Skeletal muscle tissue (tissue), 4 donors: Measurements from ENCODE around the gene PCNT. TPM values are rescaled to one million over a fixed set of nuclear protein-coding genes. Genes with fewer than 3 reads are reported as not detected.
"Not testable (repeated sequence)": the region's sequence is repeated elsewhere in the genome, so short reads cannot be mapped to it uniquely, and the experiment has no call there.

Experiments used
- H3K27ac ChIP-seq: one replicate; pipeline ENCODE4 v1.7.0; 2013; ENCODE audit warnings: mild to moderate bottlenecking, low read depth, low read length, inconsistent platforms
- H3K27me3 ChIP-seq, 3 donors: one replicate each; pipeline ENCODE4 v1.7.0; 2013; ENCODE audit warnings: low read length in 3 of 3; ENCODE audit not compliant: control insufficient read depth in 3 of 3, insufficient read depth in 3 of 3
- H3K36me3 ChIP-seq, 3 donors: one replicate each; pipeline ENCODE4 v1.7.0; 2013; ENCODE audit warnings: low read length in 3 of 3; ENCODE audit not compliant: control insufficient read depth in 3 of 3, insufficient read depth in 3 of 3
- H3K4me1 ChIP-seq, 3 donors: one replicate each; pipeline ENCODE4 v1.7.0; 2013; ENCODE audit warnings: low read length in 3 of 3, mild to moderate bottlenecking in 3 of 3; ENCODE audit not compliant: control insufficient read depth in 3 of 3, insufficient read depth in 3 of 3
- H3K4me3 ChIP-seq, 3 donors: one replicate each; pipeline ENCODE4 v1.7.0; 2013; ENCODE audit warnings: low read length in 3 of 3
- H3K9ac ChIP-seq, 3 donors: one replicate each; pipeline ENCODE4 v1.7.0; 2013; ENCODE audit warnings: low read length in 3 of 3, mild to moderate bottlenecking in 3 of 3, moderate library complexity in 2 of 3, low read depth in 1 of 3
- H3K9me3 ChIP-seq, 3 donors: one replicate each; pipeline ENCODE4 v1.7.0; 2013; ENCODE audit warnings: low read length in 3 of 3; ENCODE audit not compliant: control insufficient read depth in 3 of 3
- total RNA-seq: library from RNA; depleted of rRNA; stranded (reverse); fragments of >200 nt; gene quantifications from one replicate; pipeline ENCODE4 v1.2.3, GENCODE V29; 2014
- donor health status: Osteomylitis.

Gene PCNT
- total RNA-seq, 1 donor from 2014 or later: 42.8 TPM

DNA sequence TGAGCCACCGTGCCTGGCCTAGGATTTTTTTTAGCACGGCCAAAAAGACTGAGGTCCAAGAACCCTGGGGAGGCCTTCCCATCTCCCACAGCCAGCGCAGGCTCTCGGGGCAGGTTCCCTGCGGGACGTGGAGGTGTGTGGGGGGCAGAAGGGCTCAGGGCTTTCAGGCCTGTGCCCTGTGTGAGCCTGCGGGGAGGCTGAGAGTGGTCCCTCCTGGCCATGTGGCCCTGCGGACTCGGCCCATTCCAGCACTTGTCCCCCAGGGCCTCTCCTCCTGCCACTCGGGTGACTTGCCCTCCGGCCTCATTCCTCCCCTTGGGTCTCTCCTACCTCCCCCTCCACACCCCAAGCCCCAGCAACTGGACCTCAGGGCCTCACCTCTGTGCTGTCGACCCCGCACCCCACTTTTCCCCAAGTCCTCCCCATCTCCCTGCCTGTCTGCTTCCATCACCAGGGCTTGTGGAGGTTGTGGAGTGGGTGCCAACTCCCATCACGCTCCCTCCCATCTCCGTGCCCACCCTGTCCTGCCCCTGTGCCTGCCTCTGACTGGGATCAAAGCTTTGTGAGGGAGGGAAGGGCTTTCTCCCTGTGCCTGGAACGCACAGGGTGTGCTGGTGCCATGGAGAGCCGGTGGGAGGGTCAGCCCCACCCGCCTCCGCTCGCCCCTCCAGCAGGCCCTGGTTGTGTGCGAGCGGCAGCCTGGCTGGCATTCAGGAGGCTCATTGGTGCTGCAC is 102.5 kb downstream of the PCNT start:
- Histone ChIP-seq H3K4me1 (no peaks in the 10 kb centered on the region), H3K27ac (no peak overlapping the region), H3K9ac (no peak overlapping the region), H3K4me3 (no peak overlapping the region), H3K36me3 (peaks cover 68 to 86% (median 81%) of the 10 kb centered on the region in 3 donors), H3K9me3 (no peaks in the 10 kb centered on the region), H3K27me3 (no peaks in the 10 kb centered on the region)

DNA sequence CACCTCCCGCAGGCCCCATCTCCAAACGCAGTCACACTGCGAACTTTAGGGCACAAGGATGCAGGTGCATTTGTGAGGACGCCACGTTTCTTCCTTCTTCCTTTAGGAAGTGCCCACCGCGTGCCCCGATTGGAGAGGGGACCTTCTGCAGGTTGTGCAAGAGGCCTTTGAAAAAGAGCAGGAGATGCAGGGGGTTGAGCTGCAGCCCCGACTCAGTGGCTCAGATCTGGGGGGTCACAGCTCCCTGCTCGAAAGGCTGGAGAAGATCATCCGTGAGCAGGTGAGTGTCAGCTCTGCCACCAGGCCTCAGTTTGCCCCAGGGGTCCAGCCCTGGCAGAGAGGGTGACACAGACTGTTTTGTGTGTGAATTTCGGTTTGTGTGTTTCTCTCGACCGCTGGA is 103.6 kb downstream of the PCNT start:
- H3K4me1 ChIP-seq: no peaks in the 10 kb centered on the region
- no peak overlapping the region for H3K27ac ChIP-seq
- peak overlapping the region in 1 of 3 donors; percentile 8 for H3K9ac ChIP-seq
- no peaks in the 10 kb centered on the region for H3K27me3 ChIP-seq
- H3K4me3 ChIP-seq: no peak overlapping the region
- no peaks in the 10 kb centered on the region for H3K9me3 ChIP-seq
- H3K36me3 ChIP-seq: peaks cover 67 to 86% (median 81%) of the 10 kb centered on the region in 3 donors

DNA sequence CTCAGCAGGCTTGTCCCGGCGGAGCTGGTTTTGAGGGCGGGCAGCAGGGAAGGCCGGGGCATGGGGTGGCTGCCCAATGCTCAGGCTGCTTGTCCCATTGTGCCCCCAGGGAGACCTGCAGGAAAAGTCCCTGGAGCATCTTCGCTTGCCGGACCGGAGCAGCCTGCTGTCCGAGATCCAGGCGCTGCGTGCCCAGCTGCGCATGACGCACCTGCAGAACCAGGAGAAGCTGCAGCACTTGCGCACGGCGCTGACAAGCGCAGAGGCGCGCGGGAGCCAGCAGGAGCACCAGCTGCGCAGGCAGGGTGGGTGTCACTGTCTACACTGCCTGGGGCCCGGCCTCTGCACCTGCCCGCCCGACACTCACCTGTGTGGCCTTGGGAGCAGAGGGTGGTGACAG is 104.3 kb downstream of the PCNT start:
- no peak overlapping the region for H3K4me3 ChIP-seq
- H3K27me3 ChIP-seq: no peaks in the 10 kb centered on the region
- H3K4me1 ChIP-seq: no peaks in the 10 kb centered on the region
- H3K27ac ChIP-seq: no peak overlapping the region
- no peak overlapping the region for H3K9ac ChIP-seq
- peaks cover 66 to 85% (median 81%) of the 10 kb centered on the region in 3 donors for H3K36me3 ChIP-seq
- H3K9me3 ChIP-seq: no peaks in the 10 kb centered on the region

DNA sequence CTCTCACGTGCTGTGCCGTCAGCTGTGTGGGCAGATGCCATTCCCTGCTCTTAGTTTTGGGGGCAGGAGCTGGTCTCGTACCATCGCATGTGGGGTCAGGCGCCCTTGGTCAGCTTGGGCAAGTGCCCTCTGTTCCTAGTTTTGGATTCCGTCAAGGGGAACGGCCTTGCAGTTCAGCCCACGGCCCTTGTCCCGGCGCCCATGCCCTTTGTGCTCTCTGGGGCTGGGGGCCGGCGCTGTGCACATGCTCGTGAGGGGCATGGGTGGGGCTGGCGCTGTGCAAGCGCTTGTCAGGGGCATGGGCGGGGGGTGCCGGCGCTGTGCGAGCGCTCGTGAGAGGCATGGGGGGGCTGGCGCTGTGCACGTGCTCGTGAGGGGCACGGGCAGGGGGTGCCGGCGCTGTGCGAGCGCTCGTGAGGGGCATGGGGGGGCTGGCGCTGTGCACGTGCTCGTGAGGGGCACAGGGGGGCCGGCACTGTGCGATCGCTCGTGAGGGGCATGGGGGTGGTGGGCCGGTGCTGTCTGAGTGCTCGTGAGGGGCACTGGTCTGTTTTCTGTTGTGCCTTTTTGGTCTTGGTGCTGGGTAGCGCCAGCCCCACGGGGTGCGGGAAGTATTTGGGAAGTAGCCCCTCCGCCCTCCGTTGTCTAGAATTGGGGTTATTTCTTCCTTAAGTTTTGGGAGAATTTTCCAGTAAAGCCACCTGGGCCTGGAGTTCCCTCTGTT is 105.2 kb downstream of the PCNT start:
- H3K9ac ChIP-seq: no peak overlapping the region
- H3K27ac ChIP-seq: no peak overlapping the region
- no peak overlapping the region for H3K4me3 ChIP-seq
- H3K27me3 ChIP-seq: no peaks in the 10 kb centered on the region
- no peaks in the 10 kb centered on the region for H3K9me3 ChIP-seq
- H3K4me1 ChIP-seq: no peaks in the 10 kb centered on the region
- peaks cover 70 to 88% (median 84%) of the 10 kb centered on the region in 3 donors for H3K36me3 ChIP-seq

DNA sequence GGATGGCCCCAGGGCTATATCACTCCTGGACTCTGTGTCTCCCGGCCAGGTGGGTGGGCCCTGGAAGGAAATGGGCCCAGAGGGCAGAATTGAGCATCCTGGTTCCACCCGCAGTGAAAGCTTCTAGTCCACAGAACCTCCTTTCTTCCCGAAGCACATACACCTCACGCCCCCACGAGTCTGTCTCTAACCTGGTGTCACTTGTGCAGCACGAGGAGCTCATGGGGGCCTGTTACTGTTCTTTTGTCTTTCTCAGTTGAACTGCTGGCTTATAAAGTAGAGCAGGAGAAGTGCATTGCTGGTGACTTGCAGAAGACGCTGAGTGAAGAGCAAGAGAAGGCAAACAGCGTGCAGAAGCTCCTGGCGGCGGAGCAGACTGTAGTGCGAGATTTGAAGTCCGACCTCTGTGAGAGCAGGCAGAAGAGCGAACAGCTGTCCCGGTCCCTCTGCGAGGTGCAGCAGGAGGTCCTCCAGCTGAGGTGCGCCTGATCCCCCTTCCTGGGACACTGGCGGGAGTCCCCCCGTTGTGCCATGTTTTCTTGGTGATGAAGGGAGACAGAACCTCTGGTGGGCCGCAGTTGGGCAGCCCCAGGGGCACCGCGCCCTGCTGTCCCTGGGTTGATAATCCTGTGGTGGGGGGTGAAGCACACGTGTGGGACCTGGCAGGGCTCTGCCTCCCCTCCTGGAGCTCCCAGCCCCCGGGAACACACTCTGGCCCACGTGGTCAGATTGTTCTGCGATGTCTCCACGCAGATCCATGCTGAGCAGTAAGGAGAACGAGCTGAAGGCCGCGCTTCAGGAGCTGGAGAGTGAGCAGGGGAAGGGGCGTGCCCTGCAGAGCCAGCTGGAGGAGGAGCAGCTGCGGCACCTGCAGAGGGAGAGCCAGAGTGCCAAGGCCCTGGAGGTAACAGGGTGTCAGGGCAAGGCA is 106.1 kb downstream of the PCNT start:
- no peak overlapping the region for H3K9ac ChIP-seq

DNA sequence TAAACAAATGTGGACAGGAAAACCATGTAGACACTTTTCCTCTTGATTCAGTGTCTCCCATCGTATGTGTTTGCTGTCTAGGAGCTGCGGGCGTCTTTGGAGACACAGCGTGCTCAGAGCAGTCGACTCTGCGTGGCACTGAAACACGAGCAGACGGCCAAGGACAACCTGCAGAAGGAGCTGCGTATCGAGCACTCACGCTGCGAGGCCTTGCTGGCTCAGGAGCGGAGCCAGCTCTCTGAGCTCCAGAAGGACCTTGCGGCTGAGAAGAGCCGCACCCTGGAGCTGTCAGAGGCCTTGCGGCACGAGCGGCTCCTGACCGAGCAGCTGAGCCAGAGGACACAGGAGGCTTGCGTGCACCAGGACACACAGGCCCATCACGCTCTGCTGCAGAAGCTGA is 107.5 kb downstream of the PCNT start:
- no peak overlapping the region for H3K9ac ChIP-seq
- peaks cover 72 to 86% (median 82%) of the 10 kb centered on the region in 3 donors for H3K36me3 ChIP-seq
- H3K4me1 ChIP-seq: no peaks in the 10 kb centered on the region

More for the DNA sequence above, 106.1 kb downstream of the PCNT start:
- H3K9me3 ChIP-seq: no peaks in the 10 kb centered on the region
- peaks cover 75 to 90% (median 87%) of the 10 kb centered on the region in 3 donors for H3K36me3 ChIP-seq
- H3K4me1 ChIP-seq: no peaks in the 10 kb centered on the region
- H3K27me3 ChIP-seq: no peaks in the 10 kb centered on the region
- no peak overlapping the region for H3K27ac ChIP-seq
- H3K4me3 ChIP-seq: no peak overlapping the region

DNA sequence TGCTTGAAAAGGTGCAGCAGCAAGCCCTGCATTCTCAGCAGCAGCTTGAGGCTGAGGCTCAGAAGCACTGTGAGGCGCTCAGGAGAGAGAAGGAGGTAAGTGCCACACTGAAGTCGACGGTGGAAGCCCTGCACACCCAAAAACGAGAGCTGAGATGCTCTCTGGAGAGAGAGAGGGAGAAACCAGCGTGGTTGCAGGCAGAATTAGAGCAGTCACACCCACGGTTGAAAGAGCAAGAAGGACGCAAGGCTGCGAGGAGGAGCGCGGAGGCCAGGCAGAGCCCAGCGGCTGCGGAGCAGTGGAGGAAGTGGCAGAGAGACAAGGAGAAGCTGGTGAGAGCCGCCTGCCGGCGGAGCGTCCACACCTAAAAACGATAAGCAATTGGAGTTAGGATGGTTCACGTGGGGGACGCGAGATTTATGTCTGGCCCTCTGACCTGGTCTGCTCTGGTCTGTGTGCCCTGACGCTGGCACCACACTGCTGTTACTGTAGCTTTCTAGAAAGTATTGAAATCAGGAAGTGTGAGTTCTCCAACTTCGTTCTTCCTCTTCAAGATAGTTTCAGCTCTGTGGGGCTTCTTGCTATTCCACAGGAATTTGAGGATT is 108.0 kb downstream of the PCNT start:
- H3K9me3 ChIP-seq: no peaks in the 10 kb centered on the region
- no peak overlapping the region for H3K27ac ChIP-seq
- no peaks in the 10 kb centered on the region for H3K27me3 ChIP-seq
- H3K36me3 ChIP-seq: peaks cover 75 to 86% (median 82%) of the 10 kb centered on the region in 3 donors
- no peak overlapping the region for H3K4me3 ChIP-seq
- H3K9ac ChIP-seq: no peak overlapping the region
- no peaks in the 10 kb centered on the region for H3K4me1 ChIP-seq

More for the DNA sequence above, 107.5 kb downstream of the PCNT start:
- Histone ChIP-seq H3K9me3 (no peaks in the 10 kb centered on the region), H3K4me3 (no peak overlapping the region), H3K27me3 (no peaks in the 10 kb centered on the region), H3K27ac (no peak overlapping the region)

DNA sequence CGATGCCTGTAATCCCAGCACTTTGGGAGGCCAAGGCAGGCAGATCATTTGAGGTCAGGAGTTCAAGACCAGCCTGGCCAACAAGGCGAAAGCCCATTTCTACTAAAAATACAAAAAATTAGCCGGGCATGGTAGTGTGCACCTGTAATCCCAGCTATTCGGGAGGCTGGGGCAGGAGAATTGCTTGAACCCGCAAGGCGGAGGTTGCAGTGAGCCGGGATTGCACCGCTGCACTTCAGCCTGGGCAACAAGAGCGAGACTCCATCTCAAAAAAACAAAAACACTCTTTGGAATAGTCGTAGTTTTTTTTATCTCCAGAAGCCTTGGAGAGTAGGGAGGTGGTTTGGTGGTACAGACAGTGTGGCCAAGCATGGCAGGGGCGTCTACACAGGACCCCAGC is 109.2 kb downstream of the PCNT start:
- not testable (repeated sequence) for H3K4me3 ChIP-seq, H3K27me3 ChIP-seq, H3K9ac ChIP-seq, H3K27ac ChIP-seq, H3K4me1 ChIP-seq, H3K9me3 ChIP-seq
- peaks cover 75 to 86% (median 81%) of the 10 kb centered on the region in 3 donors for H3K36me3 ChIP-seq

DNA sequence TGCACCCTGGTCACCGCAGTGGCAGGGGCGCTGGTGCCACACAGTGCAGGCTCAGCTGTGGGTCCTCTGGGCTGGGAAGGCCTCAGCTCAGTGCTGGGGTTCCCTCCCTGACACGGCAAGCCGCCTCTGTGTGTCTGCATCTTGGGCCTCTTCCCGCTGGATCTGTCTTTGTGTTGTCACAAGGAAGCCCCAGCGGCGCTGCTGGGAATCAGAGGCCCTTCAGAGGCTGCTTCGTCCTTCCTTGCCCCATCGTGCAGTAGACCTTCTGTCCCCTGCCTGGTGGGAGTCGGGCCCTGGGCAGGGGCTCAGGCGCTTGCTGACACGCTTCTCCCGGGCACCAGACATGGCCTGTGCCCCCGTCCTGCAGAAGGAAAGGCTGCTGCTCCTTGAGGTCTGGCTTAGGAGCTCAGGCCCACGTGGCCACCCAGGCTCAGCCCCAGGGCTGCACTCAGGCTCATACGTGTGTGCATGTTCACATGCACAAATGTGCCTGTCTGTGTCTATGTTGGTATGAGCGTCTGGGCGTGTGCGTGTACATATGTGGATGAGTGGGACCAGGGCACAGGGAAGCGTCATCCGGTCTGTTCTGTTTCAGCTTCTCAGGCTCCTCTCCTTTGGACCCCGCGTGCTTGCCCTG is 110.5 kb downstream of the PCNT start:
- Histone ChIP-seq H3K27me3 (no peaks in the 10 kb centered on the region), H3K9ac (no peak overlapping the region), H3K36me3 (peaks cover 73 to 86% (median 77%) of the 10 kb centered on the region in 3 donors)

More for the DNA sequence above, 110.5 kb downstream of the PCNT start:
- H3K9me3 ChIP-seq: no peaks in the 10 kb centered on the region
- H3K27ac ChIP-seq: no peak overlapping the region
- H3K4me1 ChIP-seq: no peaks in the 10 kb centered on the region
- no peak overlapping the region for H3K4me3 ChIP-seq
